ENCODE data around the gene PPP2R5B.

The PPP2R5B gene

DNA sequence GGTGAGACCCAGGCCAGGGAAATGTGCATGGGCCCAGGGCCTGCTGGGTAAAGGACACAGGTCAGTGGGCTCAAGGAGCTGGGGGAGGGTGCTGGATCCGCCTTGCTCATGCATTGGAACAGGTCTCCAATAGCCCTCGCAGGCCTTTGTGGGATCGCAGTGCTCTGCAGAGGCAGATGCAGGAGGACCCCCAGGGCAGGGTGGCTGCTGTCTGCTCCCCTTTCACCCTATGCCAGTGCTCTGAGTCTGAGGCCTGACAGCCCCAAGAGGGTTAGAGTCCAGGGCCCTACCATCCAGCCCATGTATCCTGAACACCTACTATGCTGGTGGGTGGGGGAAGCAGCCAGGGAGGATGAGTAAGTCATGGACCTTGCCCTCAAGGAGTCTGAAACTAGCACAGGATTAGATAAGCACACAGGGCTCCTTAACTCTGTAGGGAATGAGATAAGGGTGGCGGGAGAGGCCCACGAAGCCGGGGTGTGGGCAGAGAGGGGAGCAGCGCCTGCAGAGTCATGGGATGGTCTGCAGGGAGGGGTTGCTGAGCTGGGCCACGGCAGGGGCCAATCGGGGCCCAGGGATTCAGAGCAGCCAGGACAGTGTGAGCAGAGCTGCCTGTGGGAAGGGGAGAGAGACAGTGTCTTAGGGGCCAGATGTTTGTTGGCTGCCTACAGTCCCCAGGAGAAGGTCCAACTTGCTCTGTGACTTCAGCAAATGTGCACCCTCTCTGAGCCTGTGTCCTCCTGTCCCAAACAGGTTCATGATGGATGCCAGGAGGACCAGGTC lies 35.6 kb upstream of the PPP2R5B start:
- DNase-seq (ENCODE audit: low read depth in 2 of 2), result no peak

DNA sequence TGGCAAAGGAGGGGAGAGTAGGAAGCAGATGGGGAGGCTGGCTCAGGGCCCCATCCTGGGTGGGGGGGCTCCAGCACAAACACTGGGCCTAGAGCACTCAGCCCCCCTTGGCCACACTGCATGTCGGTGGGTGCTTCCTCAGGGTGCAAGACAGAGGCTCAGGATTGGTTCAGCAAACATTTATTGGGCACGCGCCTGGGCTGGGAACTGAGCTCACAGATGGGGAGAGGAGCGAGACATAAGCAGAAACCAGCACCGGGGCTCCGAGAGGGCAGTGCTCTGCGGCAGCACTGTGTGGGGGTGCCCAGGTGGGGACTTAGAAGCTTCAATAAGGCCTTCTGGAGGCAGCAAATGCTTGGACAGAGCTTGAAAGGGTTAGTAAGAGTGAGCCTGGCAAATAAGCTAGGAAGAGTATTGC lies 34.0 kb upstream of the PPP2R5B start:
- no peak for DNase-seq (ENCODE audit: low read depth in 2 of 2)

DNA sequence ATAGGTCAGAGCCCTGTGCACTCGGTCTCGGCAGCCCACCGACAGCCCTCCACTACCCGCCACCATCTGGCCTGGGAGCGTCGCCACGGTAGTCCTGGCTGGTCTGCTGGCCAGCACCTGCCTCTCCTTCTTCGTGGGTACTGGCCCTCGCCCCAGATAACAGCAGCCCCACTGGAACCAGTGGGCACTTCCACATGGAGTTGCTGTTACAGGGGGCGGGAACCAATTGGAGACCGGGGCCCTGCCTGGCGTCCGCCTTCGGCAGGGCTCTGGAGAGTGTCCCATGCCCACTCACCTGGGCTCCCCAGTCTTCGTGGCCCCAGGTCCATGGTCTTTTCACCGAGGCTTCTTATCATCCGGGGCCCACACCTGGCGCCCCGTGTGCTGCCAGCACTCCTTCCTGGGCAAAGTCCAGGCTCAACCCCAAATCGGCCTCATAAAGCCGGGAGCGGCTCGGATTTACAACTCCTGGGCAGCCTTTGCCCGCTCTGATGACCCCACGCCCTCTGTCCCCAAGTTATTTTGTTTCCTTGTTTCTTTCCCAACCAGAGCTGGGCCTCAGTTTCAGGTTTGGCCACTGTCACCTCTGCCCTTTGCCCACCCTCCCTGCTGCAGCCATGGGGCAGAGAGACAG lies 33.2 kb upstream of the PPP2R5B start:
- no peak for DNase-seq (ENCODE audit: low read depth in 2 of 2)

DNA sequence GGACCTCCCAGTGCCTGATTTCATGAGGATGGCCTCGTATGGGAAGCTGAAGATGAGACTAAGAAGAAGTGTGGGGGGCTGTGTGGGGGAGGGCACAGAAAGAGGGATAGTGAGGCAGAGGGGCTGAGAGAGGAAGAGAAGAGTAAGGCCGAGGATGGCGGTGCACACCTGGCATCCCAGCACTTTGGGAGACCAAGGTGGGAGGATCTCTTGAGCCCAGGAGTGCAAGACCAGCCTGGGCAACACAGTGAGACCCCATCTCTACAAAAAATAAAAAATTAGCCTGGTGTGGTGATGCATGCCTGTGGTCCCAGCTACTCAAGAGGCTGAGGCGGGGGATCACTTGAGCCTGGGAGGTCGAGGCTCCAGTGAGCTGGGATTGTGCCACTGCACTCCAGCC lies 32.6 kb upstream of the PPP2R5B start:
- no peak for DNase-seq (ENCODE audit: low read depth in 2 of 2)

DNA sequence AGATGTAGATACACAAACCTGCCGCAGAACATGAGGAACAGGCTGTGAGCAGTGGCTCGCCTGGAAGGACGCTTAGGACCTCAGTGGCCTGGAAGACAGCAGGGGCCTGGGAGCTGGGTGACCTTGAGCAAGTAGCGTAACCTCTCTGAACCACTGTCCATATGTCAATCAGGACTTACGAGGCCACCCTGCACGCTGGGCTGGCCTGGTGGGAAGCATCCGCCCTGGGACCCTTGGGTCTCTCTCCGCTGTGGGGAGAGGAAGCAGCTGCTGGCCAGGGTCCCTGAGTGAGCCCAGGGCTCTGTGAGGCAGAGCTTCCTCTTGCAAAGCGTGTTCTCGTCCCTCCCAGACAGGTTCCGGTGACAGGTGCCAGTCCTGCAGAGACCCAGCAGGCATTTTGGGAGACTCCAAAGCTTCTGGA lies 32.1 kb upstream of the PPP2R5B start:
- no peak for DNase-seq (ENCODE audit: low read depth in 2 of 2)

DNA sequence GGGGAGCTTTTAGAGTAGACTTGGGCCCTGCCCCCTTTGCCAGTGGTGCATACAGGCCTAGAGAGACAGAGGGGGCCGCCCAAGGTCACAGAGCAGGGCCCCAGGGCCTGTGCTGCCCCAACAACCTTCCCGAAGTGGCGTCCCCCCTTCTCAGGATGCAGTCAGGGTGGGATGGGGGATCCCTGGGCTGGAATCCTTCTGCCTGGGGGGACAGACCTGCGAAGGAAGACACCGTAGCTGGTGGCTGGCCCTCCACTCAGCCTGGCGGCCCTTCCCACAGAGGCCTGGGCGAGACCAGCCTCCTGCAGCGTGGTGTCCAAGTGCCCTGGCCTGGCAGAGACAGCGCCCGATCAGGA lies 31.7 kb upstream of the PPP2R5B start:
- no peak for DNase-seq (ENCODE audit: low read depth in 2 of 2)

DNA sequence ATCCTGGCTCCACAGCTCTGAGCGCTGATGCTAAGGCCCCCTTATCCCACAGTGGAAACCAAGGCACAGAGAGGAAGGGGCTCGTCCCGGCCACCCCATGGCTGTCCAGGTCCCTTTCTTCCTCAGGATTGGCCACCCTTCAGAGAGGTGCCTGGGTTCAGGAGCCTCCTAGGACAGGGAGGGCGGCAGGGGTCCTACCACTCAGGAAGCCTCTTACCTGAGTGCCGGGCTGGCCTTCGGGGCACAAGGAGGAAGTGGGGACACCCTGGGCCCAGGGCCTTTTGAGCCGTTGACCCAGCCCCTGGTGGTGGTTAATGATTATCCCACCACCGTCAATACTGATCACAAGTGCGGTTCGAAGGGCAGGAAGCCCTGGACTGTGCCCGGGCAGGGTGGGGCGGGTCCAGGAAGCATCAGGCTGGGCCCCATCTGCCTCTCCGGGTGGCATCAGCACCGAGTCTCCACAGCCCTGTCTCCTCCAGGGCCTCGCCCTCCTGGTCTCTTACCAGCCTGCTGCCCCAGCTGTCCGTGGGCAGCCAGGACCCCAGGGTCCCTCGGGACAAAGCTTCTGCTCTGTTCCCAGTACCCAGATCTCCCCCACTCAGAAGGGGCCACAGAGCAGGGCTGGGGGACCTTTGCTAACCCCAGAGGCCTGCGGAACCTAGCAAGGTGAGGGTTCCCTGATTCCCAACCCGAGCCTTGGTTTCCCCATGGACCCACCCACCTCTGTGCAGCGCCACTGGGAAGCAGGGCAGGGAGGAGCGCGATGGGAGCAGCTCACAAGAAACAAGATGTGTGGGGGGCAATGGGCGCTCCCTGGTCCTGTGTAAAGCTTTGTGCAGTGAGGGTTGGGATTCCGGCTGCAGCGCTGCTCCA lies 31.1 kb upstream of the PPP2R5B start:
- DNase-seq (ENCODE audit: low read depth in 2 of 2), result no peak

DNA sequence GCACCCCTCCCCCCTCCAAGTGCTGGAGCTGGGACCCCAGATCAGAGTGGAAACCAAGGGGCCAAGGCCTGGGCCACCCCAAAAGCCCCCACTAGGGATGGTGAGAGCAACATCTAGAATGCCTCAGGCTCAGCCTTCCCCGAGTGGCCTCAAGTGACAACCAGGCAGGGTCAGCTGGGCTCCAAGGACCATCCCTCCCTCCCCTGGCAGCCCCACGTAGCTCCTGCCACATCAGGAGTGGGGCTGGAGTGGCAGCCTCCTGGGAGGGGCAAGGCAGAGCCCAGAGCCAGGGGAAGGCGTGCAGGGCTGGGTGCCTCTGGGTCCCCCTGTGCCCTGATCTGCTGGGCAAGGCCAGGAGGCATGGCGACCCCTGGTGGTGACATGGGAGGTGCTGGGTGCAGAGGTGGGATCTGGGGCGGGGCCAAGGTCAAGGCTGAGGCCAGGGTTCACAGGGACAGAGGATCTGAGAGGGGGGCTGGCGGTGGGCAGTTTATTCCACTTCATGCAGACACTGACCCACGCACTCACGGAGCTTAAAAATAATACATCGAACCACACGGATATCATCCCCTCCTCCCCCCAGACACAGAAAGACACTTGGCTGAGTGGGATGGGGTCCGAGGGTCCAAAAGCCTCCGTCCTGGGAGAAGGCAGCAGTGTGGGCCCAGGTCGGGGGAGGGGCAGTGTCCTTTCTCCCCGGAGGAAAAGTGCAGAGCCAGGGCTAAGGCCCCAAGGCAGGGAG lies 30.2 kb upstream of the PPP2R5B start:
- peak in 1 of 2 experiments; percentile 15 for DNase-seq (ENCODE audit: low read depth in 2 of 2)

DNA sequence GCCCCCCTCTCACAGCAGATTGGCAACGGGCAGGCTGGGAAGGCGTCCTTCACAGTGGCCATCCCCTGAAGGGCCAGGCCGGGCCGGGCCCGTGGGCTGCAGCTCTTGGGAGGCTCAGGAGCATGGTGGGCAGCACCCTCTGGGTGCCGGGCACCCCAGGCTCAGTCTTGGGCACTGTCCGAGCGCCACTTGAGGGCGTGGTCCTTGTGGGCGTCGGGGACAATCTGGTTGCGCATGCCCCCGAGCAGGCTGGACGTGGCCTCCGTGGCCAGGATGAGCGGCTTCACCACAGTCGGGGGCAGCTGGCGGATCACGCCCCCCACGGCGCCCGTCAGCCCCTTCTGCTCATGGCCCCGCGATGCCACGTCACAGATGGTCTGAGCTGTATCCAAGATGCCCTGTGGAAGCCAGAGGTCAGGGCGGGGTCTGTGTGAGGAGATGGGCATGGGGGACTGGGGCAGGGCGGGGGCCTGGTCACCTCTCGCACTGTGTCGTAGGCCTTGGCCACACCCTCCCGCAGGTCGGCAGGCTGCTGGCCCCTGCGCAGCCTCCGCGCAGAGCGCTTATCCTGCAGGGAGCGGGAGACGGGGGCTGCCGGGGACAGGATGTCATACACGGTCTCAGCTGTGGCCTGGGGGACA lies 29.6 kb upstream of the PPP2R5B start:
- no peak for DNase-seq (ENCODE audit: low read depth in 2 of 2)

DNA sequence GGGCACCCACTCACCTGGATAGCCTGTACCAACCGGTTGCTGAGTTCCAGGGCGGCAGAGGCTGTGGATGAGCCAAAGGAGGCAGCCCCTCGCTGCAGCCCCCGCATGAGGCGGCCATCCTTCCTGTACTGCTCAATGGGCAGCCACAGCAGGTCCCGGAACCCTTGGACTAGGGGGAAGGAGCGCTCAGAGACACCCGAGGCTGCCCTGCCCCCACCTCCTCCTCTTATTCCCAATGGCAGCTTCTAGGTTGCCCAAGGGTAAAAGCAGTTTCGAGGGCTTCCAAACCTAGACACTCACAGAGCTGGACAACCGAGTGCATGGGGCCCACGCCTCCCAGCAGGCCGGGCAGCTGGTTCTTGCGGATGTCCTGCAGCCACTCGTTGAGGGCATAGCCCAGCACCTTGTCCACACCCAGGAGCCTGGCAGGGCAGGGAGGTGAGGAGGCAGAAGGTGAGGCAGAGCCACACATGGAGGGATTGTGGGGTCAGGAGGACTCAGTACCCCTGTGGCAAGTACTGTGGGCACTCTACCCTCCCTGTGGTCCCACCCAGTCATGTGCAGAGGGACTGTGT lies 28.0 kb upstream of the PPP2R5B start:
- DNase-seq (ENCODE audit: low read depth in 2 of 2), result no peak

DNA sequence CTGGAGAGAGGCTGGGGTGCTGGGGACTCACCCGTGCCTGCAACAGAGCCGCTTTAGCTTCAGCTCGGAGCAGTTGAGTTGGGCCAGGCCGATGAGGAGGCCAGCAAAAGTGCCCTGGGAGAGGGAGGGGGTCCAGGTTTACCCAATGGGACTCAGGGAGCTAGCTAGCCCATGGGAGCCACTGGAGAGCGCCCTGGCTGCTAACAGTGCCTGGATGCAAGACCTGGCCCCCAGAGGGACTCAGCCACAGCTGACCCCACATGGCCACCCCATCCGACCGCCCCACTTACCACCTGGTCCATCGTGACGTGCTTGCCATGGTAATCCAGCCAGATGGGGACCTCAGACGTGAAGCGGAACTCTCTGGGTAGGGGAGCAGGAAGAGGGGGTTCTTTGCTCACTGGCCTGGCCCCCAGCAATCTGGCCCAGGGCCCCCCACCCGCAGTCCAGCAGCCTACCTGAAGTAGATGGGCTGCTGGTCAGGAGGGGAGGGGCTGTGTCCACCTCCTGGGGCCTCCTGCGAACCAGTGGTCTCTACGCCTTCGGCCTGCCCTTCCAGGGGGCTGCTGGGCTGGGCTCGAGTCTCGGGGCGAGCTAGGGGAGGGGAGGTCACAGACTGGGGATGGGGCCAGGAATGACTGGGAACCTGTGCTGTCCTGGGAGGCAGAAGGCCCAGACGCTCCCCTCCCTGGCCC lies 27.0 kb upstream of the PPP2R5B start:
- no peak for DNase-seq (ENCODE audit: low read depth in 2 of 2)

DNA sequence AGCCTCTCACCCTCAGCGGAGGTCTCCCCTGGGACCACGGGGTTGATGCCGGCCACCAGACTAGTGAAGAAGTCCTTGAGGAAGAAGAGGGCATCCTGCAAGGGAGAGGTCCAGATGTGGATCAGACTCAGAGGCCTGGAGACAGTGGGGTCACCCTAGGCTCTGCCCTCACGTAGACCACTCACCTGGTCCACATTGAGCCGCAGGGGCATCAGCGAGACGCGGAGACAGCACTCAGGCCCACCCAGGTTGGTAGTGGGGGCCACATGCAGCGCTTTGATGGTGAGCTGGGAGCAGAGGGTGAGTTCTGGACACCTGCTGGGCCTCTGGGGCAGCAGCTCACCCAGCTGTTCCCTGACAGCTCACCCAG lies 26.4 kb upstream of the PPP2R5B start:
- DNase-seq (ENCODE audit: low read depth in 2 of 2), result no peak

DNA sequence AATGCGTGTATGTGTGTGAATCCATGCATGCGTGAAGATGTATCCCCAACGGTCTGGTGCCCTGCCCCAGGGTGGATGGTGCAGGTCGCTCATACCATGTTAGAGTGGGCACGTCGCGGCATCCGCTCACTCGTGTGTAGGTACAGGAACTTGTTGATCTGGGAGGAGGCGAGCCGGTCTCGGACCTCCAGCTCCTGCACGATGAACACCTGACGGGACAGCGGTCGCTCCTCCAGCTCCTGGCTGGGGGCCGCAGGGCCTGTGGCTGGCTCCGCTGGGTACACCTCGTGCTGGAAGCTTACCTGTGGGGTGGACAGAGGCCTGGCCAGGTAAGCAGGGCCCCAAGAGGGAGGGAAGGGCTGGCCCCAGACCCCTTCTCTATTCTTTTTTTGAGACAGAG lies 25.9 kb upstream of the PPP2R5B start:
- no peak for DNase-seq (ENCODE audit: low read depth in 2 of 2)

DNA sequence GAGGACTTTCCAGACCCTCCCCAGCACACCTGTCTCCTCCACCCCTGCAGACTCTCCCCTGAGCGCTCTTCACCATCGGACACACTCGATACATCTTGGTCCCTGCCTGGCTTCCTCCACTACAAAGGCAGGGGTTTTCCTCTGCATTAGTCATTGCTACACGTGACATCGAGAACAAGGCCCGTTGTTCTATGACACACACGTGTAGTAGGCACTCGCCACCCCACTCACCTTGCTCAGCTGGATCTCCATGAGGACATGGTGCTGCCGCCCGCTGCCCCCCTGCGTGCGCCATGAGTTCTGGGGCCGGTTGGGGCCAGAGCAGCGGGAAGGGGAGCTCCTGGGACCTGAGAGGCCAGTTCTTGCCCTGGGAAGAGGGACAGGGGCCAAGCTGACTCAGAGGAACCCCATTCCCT lies 24.2 kb upstream of the PPP2R5B start:
- no peak for DNase-seq (ENCODE audit: low read depth in 2 of 2)

DNA sequence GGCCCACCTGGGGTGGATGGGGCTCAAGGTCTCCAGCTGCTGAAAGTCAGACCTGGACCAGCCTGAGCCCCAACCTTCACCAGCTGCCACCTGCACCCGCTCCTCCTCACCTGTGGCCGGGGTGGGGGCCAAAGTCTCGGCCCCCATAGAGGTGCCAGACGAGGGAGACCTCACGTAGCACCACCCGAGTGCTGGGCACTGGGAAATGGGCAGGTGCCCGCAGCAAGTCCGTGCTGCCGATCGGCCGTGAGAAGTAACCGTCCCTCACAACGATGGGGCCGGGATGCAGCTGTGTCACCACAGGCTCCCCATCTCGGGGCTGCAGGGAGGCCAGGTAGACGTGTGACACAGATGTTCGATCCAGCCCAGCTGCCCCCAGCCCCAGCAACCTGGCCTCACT lies 23.7 kb upstream of the PPP2R5B start:
- no peak for DNase-seq (ENCODE audit: low read depth in 2 of 2)

DNA sequence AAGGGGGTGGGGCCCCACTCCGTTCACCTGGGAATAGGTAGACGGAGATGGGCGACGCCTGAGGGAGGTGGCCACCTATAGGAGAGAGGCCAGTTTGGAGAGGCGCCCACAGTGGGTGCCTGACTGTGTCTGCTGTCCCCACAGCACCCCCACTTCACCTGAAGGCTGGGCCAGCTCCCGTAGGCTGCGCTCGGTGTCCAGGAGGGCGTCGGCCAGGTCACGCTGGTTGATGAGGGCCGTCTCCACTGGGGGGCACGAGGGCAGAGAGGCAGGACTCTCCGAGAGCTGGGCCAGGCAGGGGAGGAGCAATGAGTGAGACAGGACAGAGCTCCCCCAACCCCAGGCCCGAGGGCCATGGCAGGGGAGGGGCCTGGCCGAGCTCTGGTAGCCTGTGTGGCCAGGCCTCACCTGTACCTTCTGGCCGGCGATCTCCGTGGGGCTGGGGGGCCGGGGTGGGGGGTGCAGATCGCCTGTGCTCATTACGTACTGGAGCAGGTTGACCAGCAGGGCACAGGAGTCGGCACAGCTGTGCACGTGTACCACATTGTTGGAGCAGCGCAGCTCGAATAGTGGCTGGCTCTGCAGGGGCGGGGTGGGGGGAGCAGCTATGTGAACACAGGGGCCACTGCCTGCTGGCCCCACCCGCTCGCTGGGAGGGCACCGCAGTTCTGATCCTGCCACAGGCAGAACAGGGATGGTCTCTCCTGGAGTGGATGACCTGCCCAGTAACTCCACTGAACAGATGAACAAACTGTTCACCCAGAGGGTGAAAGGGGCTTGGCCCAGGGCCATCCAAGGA lies 22.2 kb upstream of the PPP2R5B start:
- DNase-seq (ENCODE audit: low read depth in 2 of 2), result no peak

DNA sequence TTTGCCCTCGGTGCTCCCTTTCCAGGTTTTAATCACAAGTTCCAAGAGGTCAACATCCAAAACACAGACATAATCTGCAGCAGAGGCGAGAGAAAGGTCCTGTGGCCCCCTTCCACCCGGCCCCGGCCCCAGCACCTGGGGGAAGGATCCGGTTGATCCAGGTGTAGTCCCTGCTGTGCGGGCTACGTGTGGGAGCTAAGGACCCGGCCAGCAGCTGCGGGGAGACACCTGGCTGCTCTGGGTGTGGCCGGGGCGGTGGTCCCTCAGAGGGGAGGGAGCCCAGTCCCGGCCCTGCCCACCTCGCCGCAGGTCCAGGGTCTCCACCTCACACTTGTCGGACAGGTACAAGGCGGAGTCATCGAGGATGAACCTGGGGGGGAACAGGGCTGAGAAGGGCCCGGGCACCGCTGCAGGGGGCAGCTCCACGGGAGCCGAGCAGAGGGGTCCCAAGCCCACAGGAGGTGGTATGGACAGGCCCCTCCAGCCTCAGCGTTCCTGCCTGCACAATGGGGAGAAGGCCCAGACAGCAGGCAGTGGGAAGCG lies 21.1 kb upstream of the PPP2R5B start:
- no peak for DNase-seq (ENCODE audit: low read depth in 2 of 2)

DNA sequence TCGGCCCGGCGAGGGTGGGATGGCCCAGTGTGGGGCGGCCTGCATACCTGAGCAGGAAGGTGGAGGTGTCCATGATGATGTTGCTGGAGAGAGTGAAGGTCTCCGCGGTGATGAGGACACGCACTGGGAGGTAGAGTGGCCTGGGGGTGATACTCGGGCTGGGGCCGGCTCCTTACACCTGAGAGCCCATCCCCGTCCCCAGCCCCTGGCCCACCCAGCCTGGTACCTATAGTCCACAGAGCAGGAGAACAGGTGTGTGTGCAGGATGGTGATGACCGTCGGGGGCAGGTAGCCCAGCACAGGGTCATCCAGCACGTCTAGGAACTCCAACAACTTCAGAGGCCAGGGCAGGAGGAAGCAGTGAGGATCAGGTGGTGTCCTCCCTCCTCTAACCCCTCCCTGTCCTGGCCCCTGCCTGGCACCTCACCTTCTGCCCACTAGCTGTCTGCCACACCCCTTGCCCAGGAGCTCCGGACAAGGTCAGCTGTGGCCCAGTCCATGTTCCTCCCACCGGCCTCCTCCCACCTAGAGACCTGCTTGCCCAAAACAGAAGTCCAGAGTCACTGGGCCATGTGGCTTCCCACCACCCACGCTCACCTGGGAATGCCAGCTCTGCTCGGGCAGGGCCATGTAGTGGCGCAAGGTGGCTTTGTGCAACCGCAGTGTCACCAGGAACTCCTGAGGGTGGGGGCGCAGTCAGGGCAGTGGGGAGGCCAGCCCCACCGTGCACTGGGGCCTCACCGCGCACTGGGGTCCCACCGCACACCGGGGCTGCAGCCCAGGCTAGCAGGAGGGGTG lies 18.8 kb upstream of the PPP2R5B start:
- DNase-seq (ENCODE audit: low read depth in 2 of 2), result no peak

DNA sequence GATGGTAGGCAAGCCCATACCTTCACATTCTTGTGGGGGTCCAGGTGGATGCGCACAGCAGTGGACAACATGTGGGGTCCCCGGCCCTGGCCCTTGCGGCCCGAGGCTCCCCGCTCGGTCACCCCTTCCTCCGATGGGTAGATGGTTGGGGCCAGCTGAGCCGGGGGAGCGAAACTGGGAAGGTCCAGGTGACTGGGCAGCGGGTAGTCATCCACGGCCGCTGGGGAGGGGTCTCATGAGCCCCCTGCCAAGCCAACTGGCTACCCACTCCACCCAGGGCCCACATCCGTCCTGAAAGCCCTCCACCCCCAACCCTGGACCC lies 18.2 kb upstream of the PPP2R5B start:
- no peak for DNase-seq (ENCODE audit: low read depth in 2 of 2)
